GM12872 (cell line): ENCODE measurements around the gene SEC24C.

Experiments
- CTCF ChIP-seq: IDR thresholded peaks from 3 replicates; pipeline ENCODE4 v1.5.1; 2011; ENCODE audit warnings: low read depth, mild to moderate bottlenecking, low read length, moderate library complexity; ENCODE audit not compliant: insufficient read depth

Gene SEC24C

GRCh38 chr10:73806176-73806950, 62.2 kb downstream of the SEC24C start:
- no peak for TF ChIP-seq CTCF

DNA sequence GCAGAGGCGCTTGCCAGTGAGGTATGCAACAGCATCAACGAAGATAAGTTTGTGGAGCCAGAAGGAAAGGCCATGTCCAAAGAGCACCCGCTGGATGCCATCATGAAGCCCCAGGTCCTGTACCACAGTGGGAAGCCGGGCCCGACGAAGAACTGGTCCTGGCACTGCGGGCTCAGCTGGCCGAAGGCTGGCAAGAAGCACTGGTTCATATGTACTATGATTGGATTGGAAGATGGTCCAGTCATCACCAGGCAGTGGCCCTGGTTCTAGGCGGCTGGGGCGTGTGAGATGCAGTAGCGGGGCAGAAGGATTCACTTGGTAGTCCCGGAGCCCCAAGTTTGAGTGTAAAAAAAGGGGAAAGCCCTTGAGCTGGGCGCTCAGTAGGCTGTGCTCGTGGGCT, 63.3 kb downstream of the SEC24C start:
- TF ChIP-seq CTCF, result no peak

- TF ChIP-seq CTCF, result no peak
Measured at GRCh38 chr10:73808021-73808815, 64.0 kb downstream of the SEC24C start.

DNA sequence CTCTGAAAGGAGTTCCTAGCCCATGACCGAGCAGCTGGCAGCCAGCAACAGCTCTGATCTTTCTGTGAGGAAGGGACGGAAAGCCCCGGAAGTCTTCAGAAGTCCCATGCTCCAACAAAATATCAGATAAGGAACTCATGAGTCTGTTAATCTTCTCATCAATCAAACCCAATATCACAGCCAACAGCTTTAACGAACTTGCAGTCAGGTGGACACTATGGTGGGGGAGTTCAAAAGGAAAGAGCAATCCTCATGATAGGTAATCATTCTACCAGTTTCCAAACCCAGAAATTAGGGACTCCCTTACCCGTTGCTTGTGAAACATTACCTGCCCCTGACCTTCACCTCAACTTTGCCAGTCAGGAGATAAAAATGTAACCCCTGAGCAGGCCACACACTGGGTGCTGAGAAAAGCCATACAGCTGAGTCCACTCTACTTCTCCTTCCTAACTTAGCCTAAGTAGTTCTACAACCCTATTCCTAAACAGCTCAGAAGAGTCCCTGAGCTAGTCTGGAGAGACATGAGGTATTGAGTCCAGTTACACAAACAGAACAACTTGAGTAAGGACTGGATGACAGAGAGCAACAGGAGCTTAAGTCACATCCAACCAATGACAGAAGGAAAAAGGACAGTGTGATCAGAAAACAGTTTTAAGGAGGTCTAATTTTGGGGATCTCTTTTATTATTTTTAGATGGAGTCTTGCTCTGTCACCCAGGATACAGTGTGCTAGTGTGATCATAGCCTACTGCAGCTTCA, 65.1 kb downstream of the SEC24C start:
- no peak for TF ChIP-seq CTCF

GRCh38 chr10:73810358-73810734, 66.2 kb downstream of the SEC24C start:
- no peak for TF ChIP-seq CTCF

- TF ChIP-seq CTCF, result no peak
Measured at GRCh38 chr10:73810735-73811465, 66.7 kb downstream of the SEC24C start.
